ENCODE results near the gene SCGB1A1. TPM values are rescaled to one million over a fixed set of nuclear protein-coding genes. Genes with fewer than 3 reads are reported as not detected.

The SCGB1A1 gene
- total and polyA plus RNA-seq, 2 donors (not counting 1 experiment from before 2014, with no cell fraction given), result not detected

DNA sequence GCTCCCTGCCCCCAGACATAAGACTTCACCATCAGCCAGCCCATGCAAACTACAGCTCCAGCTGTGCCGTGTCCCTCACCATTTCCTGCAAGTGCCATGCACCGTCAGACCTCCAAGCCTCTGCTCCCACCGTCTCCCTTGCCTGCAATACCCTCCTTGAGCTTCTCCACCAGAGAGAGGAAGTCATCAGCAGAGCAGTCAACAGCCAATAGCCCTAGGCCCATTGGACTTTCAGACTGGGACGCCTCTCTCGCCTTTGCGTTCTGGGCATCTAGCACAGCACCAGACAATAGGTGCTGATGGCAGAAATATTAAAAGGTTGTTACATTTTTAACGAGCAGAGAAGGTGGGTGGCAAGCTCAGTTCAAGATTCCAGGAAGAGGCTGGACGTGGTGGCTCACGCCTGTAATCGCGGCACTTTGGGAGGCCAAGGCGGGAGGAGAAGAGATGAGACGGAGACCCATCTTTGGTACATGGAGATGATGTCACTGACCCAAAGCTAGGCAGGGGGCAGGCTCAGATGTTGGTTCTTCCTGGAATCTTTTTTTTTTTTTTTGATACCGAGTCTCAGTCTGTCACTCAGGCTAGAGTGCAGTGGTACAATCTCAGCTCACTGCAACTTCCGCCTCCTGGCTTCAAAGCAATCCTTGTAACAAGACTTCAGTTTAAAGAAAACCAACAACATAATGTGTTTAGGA, 31.9 kb downstream of the SCGB1A1 start:
- POLR2A ChIA-PET, result no interaction called here
- no peak overlapping the region for H3K4me3 Mint-ChIP-seq

More for the DNA sequence above, 31.9 kb downstream of the SCGB1A1 start:
- Histone ChIP-seq H3K4me3 (ENCODE audit: control extremely low read depth in 1 of 5, extremely low read depth in 1 of 5, insufficient read depth in 1 of 5, low read depth in 2 of 5, low read length in 4 of 5) (no peak overlapping the region), H3K9ac (ENCODE audit: low read length) (no peak overlapping the region), H3K27me3 (replicated peaks in 1 of 4; ENCODE audit: control extremely low read depth in 1 of 4, control insufficient read depth in 3 of 4, insufficient read depth in 4 of 4, low read length in 3 of 4) (peaks cover 0 to 8% (median 0%) of the 10 kb centered on the region in 4 experiments), H3K4me2 (replicated peaks; ENCODE audit: low read depth, low read length, poor library complexity, severe bottlenecking) (no peak overlapping the region), H2AFZ (ENCODE audit: insufficient read depth, low read depth, low read length, poor library complexity, severe bottlenecking) (no peak overlapping the region), H3K4me1 (ENCODE audit: control insufficient read depth in 2 of 2, insufficient read depth in 2 of 2, low read length in 2 of 2) (no peaks in the 10 kb centered on the region), H3K9me3 (ENCODE audit: control extremely low read depth in 1 of 3, control insufficient read depth in 2 of 3, insufficient read depth in 1 of 3, low read length in 2 of 3) (no peaks in the 10 kb centered on the region), H3K27ac (ENCODE audit: low read length in 2 of 2) (no peak overlapping the region), H3K36me3 (replicated peaks in 1 of 2; ENCODE audit: control extremely low read depth in 1 of 2, control insufficient read depth in 1 of 2, extremely low read depth in 1 of 2, insufficient read depth in 2 of 2, low read length in 1 of 2) (no peaks in the 10 kb centered on the region), H3K79me2 (ENCODE audit: control insufficient read depth, insufficient read depth, low read length) (no peaks in the 10 kb centered on the region), H4K20me1 (ENCODE audit: control insufficient read depth, insufficient read depth, low read length, poor library complexity, severe bottlenecking) (no peaks in the 10 kb centered on the region)
- Mint-ChIP-seq H3K27ac (no peak overlapping the region), H3K4me1 (peaks cover 4% of the 10 kb centered on the region), H3K9me3 (ENCODE audit: insufficient read depth) (no peaks in the 10 kb centered on the region), H3K27me3 (peaks cover 5% of the 10 kb centered on the region)
- CTCF ChIA-PET, result interaction anchor here (3.8 kb wide), 1 partner anchor 26 kb away, joined by 19 read pairs; no protein-coding TSS in a partner anchor
- intact Hi-C loops (cut with micrococcal nuclease), result no loop called here
- TF ChIP-seq EZH2 (IDR thresholded peaks at IDR 0.05; ENCODE audit: borderline replicate concordance, insufficient read depth, low read depth, low read length, poor library complexity, severe bottlenecking), result no peak
- no peak for TF ChIP-seq CTCF (IDR thresholded peaks at IDR 0.05)
- 90% methylated on average over 15 of the region's 15 CpGs for WGBS (ENCODE audit: insufficient coverage)
- no peak for DNase-seq
- ATAC-seq (ENCODE audit: low read depth), result no peak

Data from B cell (primary cell).